IMR-90 (cell line): ENCODE measurements around the gene TTC28. TPM values are rescaled to one million over a fixed set of nuclear protein-coding genes. Genes with fewer than 3 reads are reported as not detected.

Source experiments
- ATAC-seq: fragments of 200-7000 bp; cut with Tn5 transposase; 2 replicates; pipeline ENCODE4 v1.9.1; 2020; ENCODE audit warnings: low read depth, mild to moderate bottlenecking, moderate library complexity
- BruUV-seq: library from RNA; stranded (reverse); fragments of 400-500 nt; replicated peaks from 2 replicates; lab custom pipeline; 2021; lab: Mats Ljungman, UMichigan
- CTCF ChIA-PET: fragments of 300-600 bp; formaldehyde crosslinking; extraction: SDS; loops from one replicate; lab custom pipeline; 2021; ENCODE audit warnings: antibody characterized with exemption; lab: Yijun Ruan, JAX
- POLR2A ChIA-PET: fragments of 300-600 bp; sonication (Branson Sonifier 250); formaldehyde crosslinking; loops from one replicate; lab custom pipeline; 2022; ENCODE audit warnings: antibody characterized with exemption; ENCODE audit not compliant: unreplicated experiment; lab: Charles Lee
- DNase-seq: peaks from one replicate; pipeline ENCODE4 v3.0.0; 2013
- H2AFZ ChIP-seq: replicated peaks from 2 replicates; pipeline ENCODE3; 2013; ENCODE audit warnings: low read length, mild to moderate bottlenecking; ENCODE audit not compliant: poor library complexity
- H2AK5ac ChIP-seq: 2 replicates; pipeline ENCODE4 v1.6.1; 2013; ENCODE audit warnings: low read depth, low read length, inconsistent platforms
- H2AK9ac ChIP-seq: replicated peaks from 2 replicates; pipeline ENCODE3; 2013; ENCODE audit warnings: mild to moderate bottlenecking, low read depth, low read length, moderate library complexity; ENCODE audit not compliant: poor library complexity
- H2BK120ac ChIP-seq: 2 replicates; pipeline ENCODE4 v1.6.1; 2013; ENCODE audit warnings: low read depth, low read length, inconsistent platforms
- H2BK15ac ChIP-seq: 3 replicates; pipeline ENCODE4 v1.6.1; 2013; ENCODE audit warnings: low read depth, low read length, inconsistent platforms
- H2BK20ac ChIP-seq: 2 replicates; pipeline ENCODE4 v1.6.1; 2013; ENCODE audit warnings: low read depth, mild to moderate bottlenecking, inconsistent platforms, low read length, moderate library complexity
- H2BK5ac ChIP-seq: 2 replicates; pipeline ENCODE4 v1.6.1; 2013; ENCODE audit warnings: mild to moderate bottlenecking, low read depth, low read length, inconsistent platforms; ENCODE audit not compliant: poor library complexity, severe bottlenecking
- H3K14ac ChIP-seq: replicated peaks from 2 replicates; pipeline ENCODE4 v1.6.1; 2013; ENCODE audit warnings: low read depth, low read length, inconsistent platforms
- H3K18ac ChIP-seq: 2 replicates; pipeline ENCODE4 v1.6.1; 2013; ENCODE audit warnings: low read depth, low read length, control low read depth
- H3K23ac ChIP-seq: 2 replicates; pipeline ENCODE4 v1.6.1; 2013; ENCODE audit warnings: low read depth, low read length, inconsistent platforms
- H3K27ac ChIP-seq: 2 replicates; pipeline ENCODE4 v1.5.1; 2013; ENCODE audit warnings: mild to moderate bottlenecking, control low read depth, low read length; ENCODE audit not compliant: insufficient read depth
- H3K27me3 ChIP-seq: 2 replicates; pipeline ENCODE4 v1.6.1; 2013; ENCODE audit warnings: low read length; ENCODE audit not compliant: control insufficient read depth, insufficient read depth
- H3K36me3 ChIP-seq: 2 replicates; pipeline ENCODE4 v1.6.1; 2013; ENCODE audit warnings: low read length, mixed read lengths; ENCODE audit not compliant: control insufficient read depth, insufficient read depth
- H3K4ac ChIP-seq: 2 replicates; pipeline ENCODE4 v1.6.1; 2013; ENCODE audit warnings: low read depth, low read length, inconsistent platforms
- H3K4me1 ChIP-seq: 2 replicates; pipeline ENCODE4 v1.6.1; 2013; ENCODE audit warnings: low read length, mixed read lengths; ENCODE audit not compliant: control insufficient read depth, insufficient read depth
- H3K4me2 ChIP-seq: 2 replicates; pipeline ENCODE4 v1.6.1; 2013; ENCODE audit warnings: low read depth, mild to moderate bottlenecking, control low read depth, low read length, moderate library complexity
- H3K4me3 ChIP-seq: 2 replicates; pipeline ENCODE4 v1.5.1; 2013; ENCODE audit warnings: low read depth, mild to moderate bottlenecking, control low read depth, low read length, moderate library complexity; ENCODE audit not compliant: insufficient read depth
- H3K56ac ChIP-seq: 2 replicates; pipeline ENCODE4 v1.6.1; 2013; ENCODE audit warnings: low read length, inconsistent platforms; ENCODE audit not compliant: insufficient read depth; ENCODE audit errors: extremely low read depth
- H3K79me1 ChIP-seq, 2 experiments: 2 replicates each; pipeline ENCODE4 v1.6.1; 2013; ENCODE audit warnings: low read length in 2 of 2, inconsistent platforms in 1 of 2, low read depth in 1 of 2
- H3K9ac ChIP-seq: 2 replicates; pipeline ENCODE4 v1.6.1; 2013; ENCODE audit warnings: low read depth, low read length, control low read depth
- H3K9me1 ChIP-seq: 2 replicates; pipeline ENCODE4 v1.6.1; 2013; ENCODE audit warnings: low read length, inconsistent platforms; ENCODE audit not compliant: insufficient read depth
- H3K9me3 ChIP-seq: 2 replicates; pipeline ENCODE4 v1.6.1; 2013; ENCODE audit warnings: low read length; ENCODE audit not compliant: control insufficient read depth, insufficient read depth
- H4K20me1 ChIP-seq: 2 replicates; pipeline ENCODE4 v1.6.1; 2013; ENCODE audit warnings: low read length, inconsistent platforms; ENCODE audit not compliant: insufficient read depth
- H4K5ac ChIP-seq: 2 replicates; pipeline ENCODE4 v1.6.1; 2013; ENCODE audit warnings: mild to moderate bottlenecking, low read depth, low read length, control low read depth
- H4K8ac ChIP-seq, 2 experiments: 2 replicates each; pipeline ENCODE4 v1.6.1; 2013; ENCODE audit warnings: low read depth in 2 of 2, low read length in 2 of 2, control low read depth in 1 of 2, inconsistent platforms in 1 of 2
- H4K91ac ChIP-seq: 2 replicates; pipeline ENCODE4 v1.6.1; 2013; ENCODE audit warnings: low read depth, low read length, inconsistent platforms; ENCODE audit not compliant: insufficient read depth
- BHLHE40 ChIP-seq: fragments of 150-350 bp; IDR thresholded peaks from 2 replicates; pipeline ENCODE4 v1.6.1; 2016; ENCODE audit warnings: mild to moderate bottlenecking, low read depth, low read length
- CEBPB ChIP-seq: IDR thresholded peaks from 2 replicates; pipeline ENCODE4 v1.6.1; 2012; ENCODE audit warnings: low read depth, low read length, improper control_type of control experiment
- CHD1 ChIP-seq: IDR thresholded peaks from 2 replicates; pipeline ENCODE4 v1.6.1; 2012; ENCODE audit warnings: low read depth, low read length, improper control_type of control experiment
- ELK1 ChIP-seq: fragments of 150-350 bp; IDR thresholded peaks from 2 replicates; pipeline ENCODE4 v1.6.1; 2016; ENCODE audit warnings: low read depth, mild to moderate bottlenecking, low read length, moderate library complexity, borderline replicate concordance
- MAFK ChIP-seq: IDR thresholded peaks from 2 replicates; pipeline ENCODE4 v1.6.1; 2012; ENCODE audit warnings: low read depth, low read length, improper control_type of control experiment
- MAZ ChIP-seq: IDR thresholded peaks from 2 replicates; pipeline ENCODE4 v1.6.1; 2012; ENCODE audit warnings: low read depth, mild to moderate bottlenecking, low read length, improper control_type of control experiment, moderate library complexity, borderline replicate concordance
- MXI1 ChIP-seq: IDR thresholded peaks from 2 replicates; pipeline ENCODE4 v1.6.1; 2012; ENCODE audit warnings: low read depth, mild to moderate bottlenecking, low read length, moderate library complexity, borderline replicate concordance
- POLR2A ChIP-seq: IDR thresholded peaks from 2 replicates; pipeline ENCODE4 v1.6.1; 2012; ENCODE audit warnings: mild to moderate bottlenecking, low read depth, low read length
- RAD21 ChIP-seq: IDR thresholded peaks from 2 replicates; pipeline ENCODE4 v1.6.1; 2012; ENCODE audit warnings: low read length, improper control_type of control experiment
- RFX5 ChIP-seq: IDR thresholded peaks from 2 replicates; pipeline ENCODE4 v1.8.0; 2012; ENCODE audit warnings: low read depth, mild to moderate bottlenecking, low read length, moderate library complexity
- SMC3 ChIP-seq: fragments of 150-350 bp; IDR thresholded peaks from 2 replicates; pipeline ENCODE4 v1.6.1; 2016; ENCODE audit warnings: low read depth, mild to moderate bottlenecking, antibody characterized with exemption, low read length, moderate library complexity
- whole genome bisulfite sequencing, 2 experiments: methylation state at CpG; one replicate each; pipeline versions ENCODE4 v1.1.5 to v1.1.7; 2013; ENCODE audit warnings: missing lambda C conversion rate in 2 of 2; ENCODE audit not compliant: insufficient read length in 1 of 2; ENCODE audit errors: extremely low coverage in 2 of 2; 5-methylcytosine and 5-hydroxymethylcytosine counted together
- dilution Hi-C: fragments of 300-500 bp; cut with HindIII; formaldehyde crosslinking; loops from one replicate; pipeline ENCODE4 v1.14.3; 2018; ENCODE audit warnings: low sequenced_read_pairs; ENCODE audit not compliant: unreplicated experiment
- in situ Hi-C: fragments of 300-500 bp; cut with MboI; formaldehyde crosslinking; loops from 3 replicates; pipeline ENCODE4 v1.14.3; 2019; ENCODE audit warnings: low sequenced_read_pairs, inconsistent platforms, mixed read lengths
- intact Hi-C: fragments of 100-400 bp; cut with micrococcal nuclease; formaldehyde crosslinking; loops from 2 replicates; pipeline ENCODE4 v1.10.0; 2022
- polyA plus RNA-seq, 3 experiments: library from polyadenylated mRNA; depleted of rRNA; stranded (reverse); fragments of >200 nt; gene quantifications; 2 replicates each; pipeline ENCODE4 v1.2.3, GENCODE V29; 2012; ENCODE audit warnings: low replicate concordance in 1 of 3
- total RNA-seq: library from RNA; depleted of rRNA; stranded (reverse); fragments of >200 nt; gene quantifications from 2 replicates; pipeline ENCODE4 v1.2.3, GENCODE V29; 2012
- TF ChIP-seq, protein P1 (sequence below): fragments of 150-350 bp; IDR thresholded peaks from 2 replicates; pipeline ENCODE4 v1.6.1; 2017; ENCODE audit warnings: mild to moderate bottlenecking, antibody characterized with exemption, low read length, low read depth

The TTC28 gene
- total and polyA plus RNA-seq, 2 of the 4 experiments (the other 2 are of a cell fraction) = 5.6 to 13.3 TPM

- H4K20me1 ChIP-seq = peaks cover 1% of the 10 kb centered on the region; the same call in 1 of the 2 replicates
- intact Hi-C loops = loop anchor here (10.0 kb wide), 1 partner anchor 483 kb away; no protein-coding TSS in a partner anchor
- no peak overlapping the region for H2BK5ac ChIP-seq
- peaks cover 19% of the 10 kb centered on the region for H3K9me1 ChIP-seq
- ChIA-PET CTCF (interaction anchor here (0.5 to 1.4 kb wide), 4 partner anchors 8 to 637 kb away, joined by 3 to 6 read pairs (median 4); no protein-coding TSS in a partner anchor), POLR2A (no interaction called here)
- H3K4me1 ChIP-seq = peaks cover 16% of the 10 kb centered on the region
- H4K8ac ChIP-seq = no peak overlapping the region
- H3K9me3 ChIP-seq = no peaks in the 10 kb centered on the region
- DNase-seq = no peak
- no peak overlapping the region for H3K4me3 ChIP-seq
- peaks cover 10% of the 10 kb centered on the region; the same call in 1 of the 2 replicates for H3K36me3 ChIP-seq
- H3K18ac ChIP-seq = 0 out of 2 replicates have a peak overlapping the region, but pooled peaks have one; percentile 33
- no peak for ATAC-seq
- H3K27ac ChIP-seq = no peak overlapping the region
- H4K91ac ChIP-seq = no peak overlapping the region
- H3K56ac ChIP-seq = no peak overlapping the region
- H2AFZ ChIP-seq = no peak overlapping the region
- no CpG with 5 or more reads among the region's 3 CpGs for WGBS, 2 experiments
- no peak overlapping the region for H2BK15ac ChIP-seq
- no TSS peak for BruUV-seq
- no peak overlapping the region; the same call in 1 of the 2 replicates for H3K4ac ChIP-seq
- in situ Hi-C loops = no loop called here
- no peak overlapping the region for H3K14ac ChIP-seq
- no peak overlapping the region for H2BK20ac ChIP-seq
- no peak overlapping the region for H2AK9ac ChIP-seq
- H2BK120ac ChIP-seq = no peak overlapping the region
- H3K4me2 ChIP-seq = no peak overlapping the region
- no peak overlapping the region for H3K9ac ChIP-seq
- peaks cover 0 to 6% of the 10 kb centered on the region in 2 experiments; a peak in 2 of 4 replicates for H3K79me1 ChIP-seq
- no peaks in the 10 kb centered on the region for H3K27me3 ChIP-seq
- no peak overlapping the region for H3K23ac ChIP-seq
- H2AK5ac ChIP-seq = no peak overlapping the region
- no peak overlapping the region for H4K5ac ChIP-seq
- dilution Hi-C loops = no loop called here
- no peak for TF ChIP-seq RAD21
- TF ChIP-seq MAFK = no peak
- no peak for TF ChIP-seq ELK1
- TF ChIP-seq POLR2A = no peak
- TF ChIP-seq BHLHE40 = no peak
- TF ChIP-seq MXI1 = no peak
- TF ChIP-seq, protein P1, sequence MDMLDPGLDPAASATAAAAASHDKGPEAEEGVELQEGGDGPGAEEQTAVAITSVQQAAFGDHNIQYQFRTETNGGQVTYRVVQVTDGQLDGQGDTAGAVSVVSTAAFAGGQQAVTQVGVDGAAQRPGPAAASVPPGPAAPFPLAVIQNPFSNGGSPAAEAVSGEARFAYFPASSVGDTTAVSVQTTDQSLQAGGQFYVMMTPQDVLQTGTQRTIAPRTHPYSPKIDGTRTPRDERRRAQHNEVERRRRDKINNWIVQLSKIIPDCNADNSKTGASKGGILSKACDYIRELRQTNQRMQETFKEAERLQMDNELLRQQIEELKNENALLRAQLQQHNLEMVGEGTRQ = no peak
- no peak for TF ChIP-seq SMC3
- TF ChIP-seq CEBPB = no peak
- TF ChIP-seq MAZ = no peak
- no peak for TF ChIP-seq RFX5
- no peak for TF ChIP-seq CHD1
Observed at GRCh38 chr22:28111501-28112189, 568.0 kb downstream of the TTC28 start.
